22Rv1 (cell line): ENCODE data around the gene MED25.

Experiments used
- CTCF ChIP-seq: fragments of 450-650 bp; IDR thresholded peaks from 2 replicates; pipeline ENCODE4 v1.5.1; 2017; ENCODE audit warnings: mild to moderate bottlenecking
- ZFX ChIP-seq: fragments of 450-650 bp; IDR thresholded peaks from 2 replicates; pipeline ENCODE4 v1.6.1; 2017; ENCODE audit warnings: antibody characterized with exemption, borderline replicate concordance

GRCh38 chr19:49861541-49862378 lies 43.7 kb downstream of the MED25 start:
- TF ChIP-seq CTCF, result peak; percentile 51
- TF ChIP-seq ZFX, result no peak
